Activated CD4-positive, alpha-beta T cell treated with anti-CD3 and anti-CD28 coated beads, Interleukin-10, Interleukin-2, amounts not matched to agents 100 ng/mL and 50 ng/mL, durations not matched to agents 16 hours and 8 hours (primary cell): ENCODE results near the gene RNF111.
"Not testable (repeated sequence)": the region's sequence is repeated elsewhere in the genome, so short reads cannot be mapped to it uniquely, and the experiment has no call there.

ENCODE experiments used
- DNase-seq: peaks from one replicate; pipeline ENCODE4 v3.0.0-alpha.2; 2020

Gene RNF111

GRCh38 chr15:59140422-59141226 is 153.2 kb downstream of the RNF111 start:
- DNase-seq, result no peak

GRCh38 chr15:59143281-59143680 is 155.8 kb downstream of the RNF111 start:
- no peak for DNase-seq

- not testable (repeated sequence) for DNase-seq
Measured at GRCh38 chr15:59144594-59144993, 157.1 kb downstream of the RNF111 start.
